H1 (cell line): ENCODE results near the gene FERMT2. TPM values are rescaled to one million over a fixed set of nuclear protein-coding genes. Genes with fewer than 3 reads are reported as not detected.

ENCODE experiments used
- CTCF ChIA-PET: fragments of 300-600 bp; sonication (Branson Sonifier 250); formaldehyde crosslinking; loops from one replicate; lab custom pipeline; 2021; ENCODE audit not compliant: partially characterized antibody; lab: Charles Lee
- POLR2A ChIA-PET: fragments of 300-600 bp; sonication (Branson Sonifier 250); formaldehyde crosslinking; loops from one replicate; lab custom pipeline; 2021; ENCODE audit warnings: inconsistent platforms; ENCODE audit not compliant: partially characterized antibody; lab: Charles Lee
- DNase-seq, 2 experiments: peaks; one replicate each; pipeline versions ENCODE4 v3.0.0 to v3.0.0-alpha.2; 2010 to 2022; ENCODE audit warnings: low spot score in 2 of 2, low read depth in 1 of 2, mixed read lengths in 1 of 2
- FAIRE-seq: peaks from 2 replicates; lab custom pipeline; 2011; peaks lifted over from hg19 to GRCh38; lab: Jason Lieb, UNC
- H2AFZ ChIP-seq: 2 replicates; pipeline ENCODE4 v1.8.1; 2012; ENCODE audit warnings: low read length, inconsistent platforms
- H2AK5ac ChIP-seq: 2 replicates; pipeline ENCODE4 v1.6.1; 2013; ENCODE audit warnings: low read depth, low read length
- H2BK120ac ChIP-seq: replicated peaks from 2 replicates; pipeline ENCODE3; 2013; ENCODE audit warnings: low read depth, low read length, inconsistent platforms
- H2BK12ac ChIP-seq: 2 replicates; pipeline ENCODE4 v1.6.1; 2013; ENCODE audit warnings: low read depth, low read length
- H2BK15ac ChIP-seq: 2 replicates; pipeline ENCODE4 v1.6.1; 2013; ENCODE audit warnings: low read length
- H2BK20ac ChIP-seq: 2 replicates; pipeline ENCODE4 v1.6.1; 2013; ENCODE audit warnings: low read length
- H2BK5ac ChIP-seq: 2 replicates; pipeline ENCODE4 v1.6.1; 2013; ENCODE audit warnings: low read depth, low read length
- H3K14ac ChIP-seq: 2 replicates; pipeline ENCODE4 v1.6.1; 2013; ENCODE audit warnings: inconsistent platforms; ENCODE audit not compliant: insufficient read length
- H3K18ac ChIP-seq: 2 replicates; pipeline ENCODE4 v1.6.1; 2013; ENCODE audit warnings: low read length; ENCODE audit errors: extremely low read depth
- H3K23ac ChIP-seq: 2 replicates; pipeline ENCODE4 v1.6.1; 2013; ENCODE audit warnings: inconsistent platforms; ENCODE audit not compliant: insufficient read length
- H3K23me2 ChIP-seq: 2 replicates; pipeline ENCODE4 v1.6.1; 2013; ENCODE audit warnings: low read depth, low read length
- H3K27ac ChIP-seq: 2 replicates; pipeline ENCODE4 v1.6.1; 2011; ENCODE audit warnings: low read depth, low read length, inconsistent platforms
- H3K27me3 ChIP-seq, 4 experiments: replicated peaks in 1 of 4; 1 replicate in 1 of 4; 2 replicates in 3 of 4; pipeline versions ENCODE4 v1.6.1 to v1.8.1; 2011 to 2013; ENCODE audit warnings: low read length in 3 of 4, mild to moderate bottlenecking in 3 of 4, inconsistent platforms in 2 of 4, mixed read lengths in 2 of 4, moderate library complexity in 1 of 4; ENCODE audit not compliant: control insufficient read depth in 3 of 4, insufficient read depth in 3 of 4; ENCODE audit errors: extremely low read depth in 1 of 4
- H3K36me3 ChIP-seq, 4 experiments: 2 replicates each; pipeline versions ENCODE4 v1.6.1 to v1.8.1; 2011 to 2013; ENCODE audit warnings: mild to moderate bottlenecking in 4 of 4, low read length in 3 of 4, moderate library complexity in 2 of 4, control low read depth in 1 of 4, inconsistent platforms in 1 of 4; ENCODE audit not compliant: insufficient read depth in 4 of 4, control insufficient read depth in 2 of 4
- H3K4ac ChIP-seq: replicated peaks from 2 replicates; pipeline ENCODE3; 2013; ENCODE audit warnings: low read length, low read depth, mixed read lengths, inconsistent platforms; ENCODE audit not compliant: insufficient read length
- H3K4me1 ChIP-seq, 4 experiments: replicated peaks in 1 of 4; 1 replicate in 1 of 4; 2 replicates in 3 of 4; pipeline versions ENCODE4 v1.6.1 to v1.8.1; 2011 to 2013; ENCODE audit warnings: low read length in 3 of 4, inconsistent platforms in 2 of 4, mixed read lengths in 1 of 4; ENCODE audit not compliant: insufficient read depth in 4 of 4, control insufficient read depth in 3 of 4
- H3K4me2 ChIP-seq, 2 experiments: 2 replicates each; pipeline versions ENCODE4 v1.6.1 to v1.8.1; 2011 to 2013; ENCODE audit warnings: low read depth in 2 of 2, low read length in 2 of 2, control low read depth in 1 of 2, inconsistent platforms in 1 of 2, mild to moderate bottlenecking in 1 of 2; ENCODE audit not compliant: insufficient read depth in 1 of 2
- H3K4me3 ChIP-seq, 4 experiments: fragments of 200-600, 300-600 bp in 1 of 4; sonication (generic), shearing (Covaris generic), sonication (Bioruptor Twin) in 1 of 4; 2 replicates each; pipeline versions ENCODE4 v1.5.1 to v1.8.1; 2011 to 2016; ENCODE audit warnings: low read length in 4 of 4, low read depth in 3 of 4, control low read depth in 2 of 4, inconsistent platforms in 2 of 4, mild to moderate bottlenecking in 2 of 4, mixed read lengths in 1 of 4, moderate library complexity in 1 of 4; ENCODE audit not compliant: insufficient read depth in 2 of 4; ENCODE audit errors: extremely low read depth in 1 of 4
- H3K56ac ChIP-seq: replicated peaks from 2 replicates; pipeline ENCODE3; 2013; ENCODE audit warnings: low read depth, mild to moderate bottlenecking, mixed read lengths, low read length, inconsistent platforms; ENCODE audit not compliant: insufficient read length
- H3K79me1 ChIP-seq: 2 replicates; pipeline ENCODE4 v1.6.1; 2013; ENCODE audit warnings: low read depth, low read length, control low read depth
- H3K79me2 ChIP-seq, 2 experiments: 2 replicates each; pipeline versions ENCODE4 v1.6.1 to v1.8.1; 2012 to 2013; ENCODE audit warnings: low read length in 2 of 2, mild to moderate bottlenecking in 2 of 2, inconsistent platforms in 1 of 2; ENCODE audit not compliant: insufficient read depth in 2 of 2, control insufficient read depth in 1 of 2
- H3K9ac ChIP-seq, 4 experiments: replicated peaks in 1 of 4; 1 replicate in 1 of 4; 2 replicates in 3 of 4; pipeline versions ENCODE4 v1.6.1 to v1.8.1; 2011 to 2013; ENCODE audit warnings: low read depth in 3 of 4, low read length in 3 of 4, control low read depth in 2 of 4, mild to moderate bottlenecking in 2 of 4, moderate library complexity in 2 of 4, inconsistent platforms in 1 of 4; ENCODE audit errors: extremely low read depth in 1 of 4
- H3K9me3 ChIP-seq, 2 experiments: 2 replicates each; pipeline versions ENCODE4 v1.6.1 to v1.8.1; 2012 to 2013; ENCODE audit warnings: mild to moderate bottlenecking in 2 of 2, moderate library complexity in 2 of 2, control low read depth in 1 of 2, inconsistent platforms in 1 of 2, low read depth in 1 of 2, low read length in 1 of 2, mixed read lengths in 1 of 2; ENCODE audit not compliant: insufficient read depth in 2 of 2
- H4K20me1 ChIP-seq, 2 experiments: replicated peaks in 1 of 2; 2 replicates each; pipeline versions ENCODE3 to v1.8.1; 2011 to 2013; ENCODE audit warnings: inconsistent platforms in 2 of 2, low read length in 2 of 2, mild to moderate bottlenecking in 1 of 2; ENCODE audit not compliant: insufficient read depth in 2 of 2, control insufficient read depth in 1 of 2
- H4K5ac ChIP-seq: 2 replicates; pipeline ENCODE4 v1.6.1; 2013; ENCODE audit warnings: low read length, low read depth, mixed read lengths, inconsistent platforms; ENCODE audit not compliant: insufficient read length
- H4K8ac ChIP-seq: 2 replicates; pipeline ENCODE4 v1.8.0; 2013; ENCODE audit warnings: mild to moderate bottlenecking, moderate library complexity, low read length, inconsistent platforms; ENCODE audit not compliant: insufficient read depth; ENCODE audit errors: extremely low read depth
- H4K91ac ChIP-seq: replicated peaks from 2 replicates; pipeline ENCODE3; 2013; ENCODE audit warnings: low read length, mixed read lengths, inconsistent platforms; ENCODE audit not compliant: insufficient read length
- JUN ChIP-seq: IDR thresholded peaks from 2 replicates; pipeline ENCODE4 v1.6.1; 2011; ENCODE audit warnings: low read depth, mild to moderate bottlenecking, improper control_type of control experiment, low read length
- KDM5A ChIP-seq: fragments of 200-600 bp; IDR thresholded peaks from 2 replicates; pipeline ENCODE4 v1.7.1; 2012; ENCODE audit warnings: mild to moderate bottlenecking, low read length, inconsistent platforms, mixed read lengths
- TAF1 ChIP-seq: IDR thresholded peaks from 2 replicates; pipeline ENCODE4 v1.6.1; 2011; ENCODE audit warnings: mild to moderate bottlenecking, low read depth, low read length
- WGBS, 2 experiments: shearing (Covaris generic) in 1 of 2; methylation state at CpG; one replicate each; pipeline versions ENCODE4 v1.1.6 to v1.1.7; 2013 to 2015; ENCODE audit warnings: low lambda C conversion rate in 2 of 2, mixed read lengths in 2 of 2, inconsistent platforms in 1 of 2, low coverage in 1 of 2, missing lambda C conversion rate in 1 of 2; ENCODE audit not compliant: insufficient replicate concordance in 2 of 2, insufficient coverage in 1 of 2, insufficient read length in 1 of 2; ENCODE audit errors: extremely low coverage in 1 of 2, missing lambda C conversion rate in 1 of 2; 5-methylcytosine and 5-hydroxymethylcytosine counted together
- polyA plus RNA-seq, 7 experiments: library from polyadenylated mRNA; depleted of rRNA in 3 of 7; stranded (reverse) in 5 of 7; unstranded in 2 of 7; fragments of >200 nt in 5 of 7; fragments of 200-250 nt in 2 of 7; gene quantifications; 1 replicate in 5 of 7; 2 replicates in 1 of 7; 4 replicates in 1 of 7; pipeline versions ENCODE4 v1.2.1 to v1.2.3, GENCODE V29; 2011 to 2013; ENCODE audit warnings: missing spikeins in 2 of 7, mixed read lengths in 2 of 7
- total RNA-seq: library from RNA; stranded (reverse); fragmentation: NEBNext Ultra II Directional; extraction: Animal tissue kit (Norgen Biotek cat#: 25700); gene quantifications from 2 replicates; pipeline ENCODE4 v1.2.1, GENCODE V29; 2021

The FERMT2 gene
- total and polyA plus RNA-seq, 2 of the 8 experiments (the other 6 are each of a cell fraction or from before 2014, with no cell fraction given): 53.3 to 142 TPM

DNA sequence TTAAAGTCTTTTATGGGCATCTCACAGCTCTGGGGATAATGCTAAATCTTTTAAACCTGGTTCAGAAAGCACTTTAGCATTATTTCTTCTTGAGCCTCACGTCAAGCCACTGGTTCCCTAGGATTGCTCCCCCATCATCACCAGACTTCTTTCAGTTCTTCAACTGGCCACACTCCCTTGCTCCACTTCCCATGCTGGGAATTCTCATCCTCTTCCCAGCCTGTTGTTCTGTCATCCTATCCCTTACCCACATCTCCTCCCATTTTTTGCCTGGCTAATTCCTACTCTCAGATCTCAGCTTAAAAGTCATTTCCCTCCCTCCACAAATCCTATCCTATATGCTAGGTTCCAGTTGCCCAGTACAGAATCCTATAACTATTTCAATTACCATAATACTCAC, 14.4 kb downstream of the FERMT2 start:
- WGBS, 2 experiments: 84% methylated on average over 1 of the region's 1 CpG; no CpG with 5 or more reads in 1 of the 2 experiments
- Histone ChIP-seq H3K36me3 (no peaks in the 10 kb centered on the region; a peak in 1 of 8 replicates), H4K8ac (no peak overlapping the region), H3K4me1 (no peaks in the 10 kb centered on the region), H3K27ac (no peak overlapping the region), H3K23me2 (no peaks in the 10 kb centered on the region; the same call in 1 of the 2 replicates), H2BK20ac (no peak overlapping the region), H2BK120ac (no peak overlapping the region), H3K4me2 (no peak overlapping the region), H2BK12ac (no peak overlapping the region), H2BK5ac (no peak overlapping the region), H3K9ac (no peak overlapping the region), H3K4me3 (no peak overlapping the region), H4K20me1 (peaks cover 0 to 5% of the 10 kb centered on the region in 2 experiments), H2BK15ac (no peak overlapping the region), H2AFZ (no peak overlapping the region), H2AK5ac (no peak overlapping the region), H3K4ac (no peak overlapping the region), H3K79me2 (peaks cover 4 to 93% of the 10 kb centered on the region in 2 experiments; a peak in 3 of 4 replicates), H3K9me3 (no peaks in the 10 kb centered on the region), H3K79me1 (peaks cover 4% of the 10 kb centered on the region; the same call in 1 of the 2 replicates), H3K18ac (no peak overlapping the region), H4K91ac (no peak overlapping the region), H3K23ac (no peak overlapping the region), H3K14ac (no peak overlapping the region), H3K56ac (no peak overlapping the region), H4K5ac (no peak overlapping the region), H3K27me3 (no peaks in the 10 kb centered on the region)
- DNase-seq: no peak
- POLR2A ChIA-PET: interaction anchor here (0.6 to 1.5 kb wide), 6 partner anchors 9 to 30 kb away, joined by 3 to 5 read pairs (median 4); partner anchors contain the start of gene FERMT2
- FAIRE-seq: no peak
- CTCF ChIA-PET: no interaction called here
- TF ChIP-seq TAF1: no peak
- TF ChIP-seq KDM5A: no peak
- no peak for TF ChIP-seq JUN
